ENCODE data around the gene MPZ. TPM values are rescaled to one million over a fixed set of nuclear protein-coding genes. Genes with fewer than 3 reads are reported as not detected.

Gene MPZ
- total RNA-seq, 6 donors from 2014 or later, result 1.5 to 6.9 (median 4.0) TPM

- ATAC-seq (ENCODE audit: low FRiP score in 2 of 2) (no peak), DNase-seq (no peak)
- Histone ChIP-seq H3K27me3 (no peaks in the 10 kb centered on the region), H3K27ac (peak overlapping the region; percentile 1 to 90 (median 56)), H3K4me3 (no peak overlapping the region), H3K36me3 (no peaks in the 10 kb centered on the region), H3K9me3 (no peaks in the 10 kb centered on the region), H3K4me1 (peaks cover 19 to 33% (median 26%) of the 10 kb centered on the region in 4 donors)
- WGBS, 2 donors, result 84 to 91% methylated on average over 7 of the region's 7 CpGs
- TF ChIP-seq POLR2A (IDR thresholded peaks at IDR 0.05) (no peak), POLR2AphosphoS5 (IDR thresholded peaks at IDR 0.05) (no peak), CTCF (IDR thresholded peaks at IDR 0.05) (no peak), EP300 (IDR thresholded peaks at IDR 0.05) (no peak)
Observed at GRCh38 chr1:161307230-161307768, 2.5 kb downstream of the MPZ start.

- DNase-seq, result peak; percentile 88 to 95
- Histone ChIP-seq H3K9me3 (no peaks in the 10 kb centered on the region), H3K27ac (peak overlapping the region; percentile 55 to 90 (median 78)), H3K4me1 (peaks cover 19 to 33% (median 26%) of the 10 kb centered on the region in 4 donors), H3K36me3 (no peaks in the 10 kb centered on the region), H3K27me3 (no peaks in the 10 kb centered on the region), H3K4me3 (peak overlapping the region; percentile 3 to 84 (median 68))
- WGBS, 2 donors, result 1 to 2% methylated on average over 20 to 28 of the region's 31 CpGs
- ATAC-seq (ENCODE audit: low FRiP score in 2 of 2), result peak; percentile 96 to 97
- TF ChIP-seq POLR2A (IDR thresholded peaks at IDR 0.05) (peak in 2 of 4 donors; percentile 69 to 86), CTCF (IDR thresholded peaks at IDR 0.05) (peak in 3 of 6 experiments; percentile 31 to 43 (median 39)), POLR2AphosphoS5 (IDR thresholded peaks at IDR 0.05) (peak; percentile 82 to 89), EP300 (IDR thresholded peaks at IDR 0.05) (no peak)
Observed at GRCh38 chr1:161305867-161306519, 3.8 kb downstream of the MPZ start.

GRCh38 chr1:161304927-161305866 lies 4.6 kb downstream of the MPZ start:
- Histone ChIP-seq H3K27me3 (no peaks in the 10 kb centered on the region), H3K4me1 (peaks cover 19 to 33% (median 26%) of the 10 kb centered on the region in 4 donors), H3K9me3 (no peaks in the 10 kb centered on the region), H3K27ac (peak overlapping the region; percentile 55 to 90 (median 78)), H3K4me3 (peak overlapping the region; percentile 3 to 84 (median 68)), H3K36me3 (no peaks in the 10 kb centered on the region)
- ATAC-seq (ENCODE audit: low FRiP score in 2 of 2), result peak; percentile 17 to 31
- no peak for DNase-seq
- WGBS, 2 donors, result 10 to 17% methylated on average over 15 to 16 of the region's 17 CpGs
- TF ChIP-seq CTCF (IDR thresholded peaks at IDR 0.05) (no peak), EP300 (IDR thresholded peaks at IDR 0.05) (no peak), POLR2AphosphoS5 (IDR thresholded peaks at IDR 0.05) (no peak)

- no peaks in the 10 kb centered on the region for H3K36me3 ChIP-seq
- peaks cover 11 to 16% (median 14%) of the 10 kb centered on the region in 4 donors for H3K4me1 ChIP-seq
- no peak overlapping the region for H3K27ac ChIP-seq
- 91 to 95% methylated on average over 4 of the region's 4 CpGs for WGBS, 2 donors
- no peak for ATAC-seq (ENCODE audit: low FRiP score in 2 of 2)
- no peak for TF ChIP-seq CTCF (IDR thresholded peaks at IDR 0.05)
- TF ChIP-seq POLR2A (IDR thresholded peaks at IDR 0.05), result no peak
- TF ChIP-seq EP300 (IDR thresholded peaks at IDR 0.05), result no peak
- no peak for TF ChIP-seq POLR2AphosphoS5 (IDR thresholded peaks at IDR 0.05)
- DNase-seq, result no peak
- no peaks in the 10 kb centered on the region for H3K27me3 ChIP-seq
- no peak overlapping the region for H3K4me3 ChIP-seq
- no peaks in the 10 kb centered on the region for H3K9me3 ChIP-seq
Observed at GRCh38 chr1:161300478-161300877, 9.3 kb downstream of the MPZ start.

Data from upper lobe of left lung (tissue), 6 donors.